Upper lobe of left lung (tissue), 6 donors: ENCODE results near the gene GUCY1A1. TPM values are rescaled to one million over a fixed set of nuclear protein-coding genes. Genes with fewer than 3 reads are reported as not detected.
A peak's percentile ranks its signal among the peaks of the same experiment; 100 is the strongest.

ENCODE experiments used
- ATAC-seq, 2 donors: fragments of 200-7000 bp; cut with Tn5 transposase; one replicate each; pipeline ENCODE4 v1.9.1; 2022; ENCODE audit warnings: mild to moderate bottlenecking in 2 of 2, moderate library complexity in 2 of 2; ENCODE audit not compliant: low FRiP score in 2 of 2
- DNase-seq, 2 donors: peaks; one replicate each; pipeline ENCODE4 v3.0.0-alpha.2; 2019 to 2020
- H3K27ac ChIP-seq, 4 donors: fragments of 200-600 bp; sonication (generic); one replicate each; pipeline ENCODE4 v1.5.1; 2016 to 2019
- H3K27me3 ChIP-seq, 4 donors: fragments of 200-600 bp; sonication (generic); one replicate each; pipeline ENCODE4 v1.5.1; 2017 to 2019
- H3K36me3 ChIP-seq, 4 donors: fragments of 200-600 bp; sonication (generic); one replicate each; pipeline ENCODE4 v1.5.1; 2016 to 2019
- H3K4me1 ChIP-seq, 4 donors: fragments of 200-600 bp; sonication (generic); one replicate each; pipeline ENCODE4 v1.5.1; 2018 to 2019
- H3K4me3 ChIP-seq, 4 donors: fragments of 200-600 bp; sonication (generic); one replicate each; pipeline ENCODE4 v1.5.1; 2017 to 2019; ENCODE audit warnings: mild to moderate bottlenecking in 2 of 4, moderate library complexity in 1 of 4
- H3K9me3 ChIP-seq, 4 donors: fragments of 200-600 bp; sonication (generic); one replicate each; pipeline ENCODE4 v1.5.1; 2018 to 2019
- CTCF ChIP-seq, 6 experiments: fragments of 450-650 bp in 4 of 6; fragments of 200-600 bp in 2 of 6; sonication (generic) in 2 of 6; IDR thresholded peaks; one replicate each; pipeline ENCODE4 v1.5.1; 2016 to 2019; ENCODE audit warnings: antibody characterized with exemption in 6 of 6
- EP300 ChIP-seq, 4 donors: sonication (generic); formaldehyde crosslinking; IDR thresholded peaks; one replicate each; pipeline ENCODE4 v1.5.1; 2017; ENCODE audit warnings: antibody characterized with exemption in 4 of 4, control low read depth in 2 of 4
- POLR2A ChIP-seq, 4 donors: fragments of 450-650 bp; IDR thresholded peaks; one replicate each; pipeline ENCODE4 v1.5.1; 2016 to 2017; ENCODE audit warnings: antibody characterized with exemption in 4 of 4, mild to moderate bottlenecking in 2 of 4
- POLR2AphosphoS5 ChIP-seq, 2 donors: sonication (generic); formaldehyde crosslinking; IDR thresholded peaks; one replicate each; pipeline ENCODE4 v1.5.1; 2017; ENCODE audit warnings: antibody characterized with exemption in 2 of 2
- WGBS, 2 donors: methylation state at CpG; one replicate each; pipeline ENCODE4 v1.1.5; 2017 to 2018; 5-methylcytosine and 5-hydroxymethylcytosine counted together
- total RNA-seq, 6 donors: library from RNA; depleted of rRNA in 4 of 6; stranded (reverse); fragments of >200 nt in 4 of 6; gene quantifications; one replicate each; pipeline versions ENCODE4 v1.1.0 to v1.2.1, GENCODE V29; 2016 to 2021
- donor health status: DM: no; HTN: no; CAD: no; lungs with moderate emphysema.
- donor health status: DM: no; HTN: yes; CAD: no; lungs with severe emphysema.

Gene GUCY1A1
- total RNA-seq, 6 donors from 2014 or later = 19.0 to 67.1 (median 44.2) TPM

GRCh38 chr4:155768370-155768769, 101.7 kb downstream of the GUCY1A1 start:
- TF ChIP-seq POLR2AphosphoS5 (IDR thresholded peaks at IDR 0.05) (no peak), CTCF (IDR thresholded peaks at IDR 0.05) (no peak), EP300 (IDR thresholded peaks at IDR 0.05) (no peak), POLR2A (IDR thresholded peaks at IDR 0.05) (no peak)
- DNase-seq (no peak), ATAC-seq (no peak)
- Histone ChIP-seq H3K36me3 (no peaks in the 10 kb centered on the region), H3K4me3 (no peak overlapping the region), H3K4me1 (peaks cover 0 to 3% (median under 1%) of the 10 kb centered on the region in 4 donors), H3K9me3 (no peaks in the 10 kb centered on the region), H3K27ac (no peak overlapping the region), H3K27me3 (no peaks in the 10 kb centered on the region)

GRCh38 chr4:155769090-155769489, 102.4 kb downstream of the GUCY1A1 start:
- TF ChIP-seq CTCF (IDR thresholded peaks at IDR 0.05) (no peak), EP300 (IDR thresholded peaks at IDR 0.05) (no peak), POLR2AphosphoS5 (IDR thresholded peaks at IDR 0.05) (no peak), POLR2A (IDR thresholded peaks at IDR 0.05) (no peak)
- ATAC-seq (no peak), DNase-seq (no peak)
- Histone ChIP-seq H3K4me3 (no peak overlapping the region), H3K27ac (no peak overlapping the region), H3K27me3 (no peaks in the 10 kb centered on the region), H3K4me1 (peaks cover 0 to 8% (median 5%) of the 10 kb centered on the region in 4 donors), H3K9me3 (no peaks in the 10 kb centered on the region), H3K36me3 (no peaks in the 10 kb centered on the region)
- WGBS, 2 donors = 68 to 70% methylated on average over 2 of the region's 2 CpGs

GRCh38 chr4:155772459-155773195, 106.0 kb downstream of the GUCY1A1 start:
- DNase-seq = no peak
- H3K27ac ChIP-seq = peak overlapping the region in 1 of 4 donors; percentile 45
- peaks cover 0 to 14% (median 8%) of the 10 kb centered on the region in 4 donors for H3K4me1 ChIP-seq
- 70 to 81% methylated on average over 8 of the region's 8 CpGs for WGBS, 2 donors
- no peaks in the 10 kb centered on the region for H3K9me3 ChIP-seq
- no peaks in the 10 kb centered on the region for H3K27me3 ChIP-seq
- H3K4me3 ChIP-seq = no peak overlapping the region
- H3K36me3 ChIP-seq = no peaks in the 10 kb centered on the region
- no peak for ATAC-seq
- TF ChIP-seq CTCF (IDR thresholded peaks at IDR 0.05) (no peak), POLR2A (IDR thresholded peaks at IDR 0.05) (no peak), EP300 (IDR thresholded peaks at IDR 0.05) (no peak), POLR2AphosphoS5 (IDR thresholded peaks at IDR 0.05) (no peak)

GRCh38 chr4:155773196-155773800, 106.7 kb downstream of the GUCY1A1 start:
- Histone ChIP-seq H3K27ac (peak overlapping the region in 3 of 4 donors; percentile 28 to 45 (median 40)), H3K27me3 (no peaks in the 10 kb centered on the region), H3K4me1 (peaks cover 3 to 21% (median 14%) of the 10 kb centered on the region in 4 donors), H3K9me3 (no peaks in the 10 kb centered on the region), H3K36me3 (no peaks in the 10 kb centered on the region), H3K4me3 (no peak overlapping the region)
- TF ChIP-seq POLR2A (IDR thresholded peaks at IDR 0.05) (no peak), CTCF (IDR thresholded peaks at IDR 0.05) (no peak), POLR2AphosphoS5 (IDR thresholded peaks at IDR 0.05) (no peak), EP300 (IDR thresholded peaks at IDR 0.05) (no peak)
- ATAC-seq (no peak), DNase-seq (no peak)
- WGBS, 2 donors = 74 to 79% methylated on average over 4 of the region's 4 CpGs
